Choroid plexus epithelial cell (primary cell): ENCODE data around the gene TBC1D2.
A peak's percentile ranks its signal among the peaks of the same experiment; 100 is the strongest.

Experiments used
- DNase-seq: peaks from one replicate; pipeline ENCODE4 v3.0.0-alpha.2; 2010; ENCODE audit warnings: low read depth
- H3K4me3 ChIP-seq: 2 replicates; pipeline ENCODE4 v1.5.1; 2011; ENCODE audit warnings: low read depth, mild to moderate bottlenecking, control low read depth, low read length, moderate library complexity
- CTCF ChIP-seq: conservative IDR thresholded peaks from 2 replicates; pipeline ENCODE4 v1.5.1; 2011; ENCODE audit warnings: low read depth, mild to moderate bottlenecking, control low read depth, inconsistent platforms, low read length, moderate library complexity

The TBC1D2 gene

GRCh38 chr9:98230304-98230703, 25.1 kb downstream of the TBC1D2 start:
- DNase-seq, result no peak
- TF ChIP-seq CTCF, result no peak
- H3K4me3 ChIP-seq, result no peak overlapping the region

- no peak for TF ChIP-seq CTCF
- no peak for DNase-seq
- no peak overlapping the region for H3K4me3 ChIP-seq
These were observed 25.8 kb downstream of the TBC1D2 start for GRCh38 chr9:98229620-98230019.

- no peak for DNase-seq
- TF ChIP-seq CTCF, result no peak
- no peak overlapping the region for H3K4me3 ChIP-seq
These were observed 26.4 kb downstream of the TBC1D2 start for GRCh38 chr9:98229090-98229395.

- no peak for TF ChIP-seq CTCF
- H3K4me3 ChIP-seq, result no peak overlapping the region
- no peak for DNase-seq
These were observed 26.9 kb downstream of the TBC1D2 start for GRCh38 chr9:98228392-98229089.

- no peak for DNase-seq
- TF ChIP-seq CTCF, result no peak
- no peak overlapping the region for H3K4me3 ChIP-seq
These were observed 27.6 kb downstream of the TBC1D2 start for GRCh38 chr9:98227883-98228282.

- DNase-seq, result no peak
- no peak overlapping the region for H3K4me3 ChIP-seq
- no peak for TF ChIP-seq CTCF
These were observed 28.5 kb downstream of the TBC1D2 start for GRCh38 chr9:98226957-98227356.

GRCh38 chr9:98226516-98226915, 28.9 kb downstream of the TBC1D2 start:
- no peak overlapping the region for H3K4me3 ChIP-seq
- DNase-seq, result peak; percentile 47
- no peak for TF ChIP-seq CTCF
